PC-3 (cell line): ENCODE measurements around the gene MEI1. TPM values are rescaled to one million over a fixed set of nuclear protein-coding genes. Genes with fewer than 3 reads are reported as not detected.

Source experiments
- ATAC-seq: fragments of 200-7000 bp; cut with Tn5 transposase; 2 replicates; pipeline ENCODE4 v1.9.1; 2020; ENCODE audit warnings: mild to moderate bottlenecking, moderate library complexity
- BruUV-seq: library from RNA; stranded (reverse); fragments of 400-500 nt; replicated peaks from 2 replicates; lab custom pipeline; 2021; lab: Mats Ljungman, UMichigan
- CTCF ChIA-PET: fragments of 300-600 bp; sonication (Branson Sonifier 250); formaldehyde crosslinking; loops from one replicate; lab custom pipeline; 2022; ENCODE audit warnings: antibody characterized with exemption; lab: Charles Lee
- POLR2A ChIA-PET: fragments of 300-600 bp; sonication (Branson Sonifier 250); formaldehyde crosslinking; loops from one replicate; lab custom pipeline; 2022; ENCODE audit warnings: antibody characterized with exemption; ENCODE audit not compliant: unreplicated experiment; lab: Charles Lee
- DNase-seq: peaks from one replicate; pipeline ENCODE4 v3.0.0-alpha.2; 2015
- H2AFZ ChIP-seq: fragments of 300-600 bp; sonication (generic); 2 replicates; pipeline ENCODE4 v1.6.0; 2016; ENCODE audit warnings: antibody characterized with exemption, low read length
- H3F3A ChIP-seq: fragments of 300-600 bp; sonication (generic); one replicate; pipeline ENCODE4 v1.6.0; 2017; ENCODE audit warnings: antibody characterized with exemption, low read length, control low read depth, mild to moderate bottlenecking; ENCODE audit not compliant: unreplicated experiment
- H3K27ac ChIP-seq: fragments of 300-600 bp; sonication (generic); 2 replicates; pipeline ENCODE4 v1.5.1; 2016; ENCODE audit warnings: mild to moderate bottlenecking, low read length
- H3K27me3 ChIP-seq: fragments of 300-600 bp; sonication (generic); 2 replicates; pipeline ENCODE4 v1.6.1; 2016; ENCODE audit warnings: low read length, mixed read lengths
- H3K36me3 ChIP-seq: fragments of 300-600 bp; sonication (generic); 2 replicates; pipeline ENCODE4 v1.6.1; 2016; ENCODE audit warnings: low read depth, mixed run types, low read length, mixed read lengths
- H3K4me1 ChIP-seq: fragments of 300-600 bp; sonication (generic); 2 replicates; pipeline ENCODE4 v1.5.1; 2016; ENCODE audit warnings: low read length; ENCODE audit not compliant: insufficient read depth
- H3K4me2 ChIP-seq: fragments of 300-600 bp; sonication (generic); 2 replicates; pipeline ENCODE4 v1.6.0; 2016; ENCODE audit warnings: low read length
- H3K4me3 ChIP-seq: fragments of 300-600 bp; sonication (generic); 2 replicates; pipeline ENCODE4 v1.5.1; 2016; ENCODE audit warnings: mild to moderate bottlenecking, low read length, mixed read lengths
- H3K79me2 ChIP-seq: fragments of 300-600 bp; sonication (generic); 2 replicates; pipeline ENCODE4 v1.6.1; 2017; ENCODE audit warnings: low read length, mixed read lengths
- H3K9ac ChIP-seq: fragments of 300-600 bp; sonication (generic); 2 replicates; pipeline ENCODE4 v1.6.0; 2016; ENCODE audit warnings: mild to moderate bottlenecking, low read length
- H3K9me2 ChIP-seq: fragments of 300-600 bp; sonication (generic); replicated peaks from 2 replicates; pipeline ENCODE4 v1.6.1; 2016; ENCODE audit warnings: mixed run types, low read length, mixed read lengths
- H3K9me3 ChIP-seq: fragments of 300-600 bp; sonication (generic); 2 replicates; pipeline ENCODE4 v1.6.1; 2016; ENCODE audit warnings: low read length, mixed read lengths
- H4K20me1 ChIP-seq: fragments of 300-600 bp; sonication (generic); 2 replicates; pipeline ENCODE4 v1.6.1; 2016; ENCODE audit warnings: low read length, mixed read lengths
- EZH2 ChIP-seq: fragments of 300-600 bp; sonication (generic); IDR thresholded peaks from one replicate; pipeline ENCODE4 v1.6.1; 2017; ENCODE audit warnings: antibody characterized with exemption, mild to moderate bottlenecking, low read length; ENCODE audit not compliant: unreplicated experiment
- EZH2phosphoT487 ChIP-seq: fragments of 300-600 bp; sonication (generic); IDR thresholded peaks from 2 replicates; pipeline ENCODE4 v1.6.1; 2018; ENCODE audit warnings: mild to moderate bottlenecking, antibody characterized with exemption, low read length, borderline replicate concordance
- intact Hi-C: fragments of 100-400 bp; cut with micrococcal nuclease; formaldehyde crosslinking; loops from 2 replicates; pipeline ENCODE4 v1.9.0; 2023
- total RNA-seq: library from RNA; depleted of rRNA; stranded (reverse); fragments of >200 nt; gene quantifications from 2 replicates; pipeline ENCODE4 v1.2.3, GENCODE V29; 2014
- TF ChIP-seq, protein P1 (sequence below): fragments of 300-600 bp; sonication (generic); conservative IDR thresholded peaks from 2 replicates; pipeline ENCODE4 v1.5.1; 2017; ENCODE audit warnings: antibody characterized with exemption, low read depth, mild to moderate bottlenecking, low read length

Gene MEI1
- total RNA-seq, 1 experiment from 2014 or later, result 1.4 TPM

DNA sequence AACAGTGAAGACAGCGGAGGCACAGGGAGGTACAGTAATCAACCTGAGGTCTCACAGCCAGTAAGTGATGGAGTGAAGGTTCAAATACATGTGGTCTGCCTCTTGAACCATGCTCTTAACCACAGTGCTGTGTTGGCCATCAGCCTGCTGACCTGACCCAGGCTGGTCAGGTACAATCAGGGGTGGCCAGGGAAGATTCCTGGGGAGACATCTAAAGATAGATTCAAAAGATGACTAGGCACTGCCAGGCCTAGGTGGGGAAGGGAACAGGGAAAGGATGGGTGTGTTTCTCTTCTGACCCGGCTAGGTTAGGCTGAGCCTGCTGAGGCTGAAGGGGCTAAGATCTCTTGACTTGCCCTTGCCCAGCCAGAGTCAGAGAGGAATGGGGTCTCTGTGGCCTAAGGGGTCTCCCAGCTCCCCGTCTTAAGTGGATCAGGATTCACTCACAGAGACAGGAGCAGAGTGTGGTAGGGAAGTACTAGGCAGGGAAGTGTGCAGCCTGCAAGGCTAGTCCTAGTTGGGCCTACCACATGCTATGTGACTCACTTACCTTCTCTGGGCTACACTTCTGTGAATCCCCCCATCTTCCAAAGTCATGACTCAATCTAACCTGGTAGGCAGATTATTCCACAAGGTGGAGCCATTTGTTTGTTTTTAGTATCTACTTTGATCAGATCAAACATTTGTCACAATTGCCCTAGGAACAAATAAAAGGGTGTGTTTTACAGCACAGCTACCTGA, 123.2 kb downstream of the MEI1 start:
- H3K9me2 ChIP-seq, result no peaks in the 10 kb centered on the region
- H3K79me2 ChIP-seq, result no peaks in the 10 kb centered on the region
- H3K9me3 ChIP-seq, result no peaks in the 10 kb centered on the region
- no peaks in the 10 kb centered on the region for H4K20me1 ChIP-seq
- intact Hi-C loops, result loop anchor here (1.0 to 5.0 kb wide), 3 partner anchors 35 to 119 kb away; no protein-coding TSS in a partner anchor
- H3K4me3 ChIP-seq, result no peak overlapping the region
- H3F3A ChIP-seq, result no peaks in the 10 kb centered on the region
- peaks cover 13% of the 10 kb centered on the region for H3K4me1 ChIP-seq
- H3K4me2 ChIP-seq, result 0 out of 2 replicates have a peak overlapping the region, but pooled peaks have one; percentile 24
- H3K9ac ChIP-seq, result peak overlapping the region; percentile 39
- no peaks in the 10 kb centered on the region for H3K27me3 ChIP-seq
- ATAC-seq (peak; percentile 93), DNase-seq (peak; percentile 91)
- peaks cover 5% of the 10 kb centered on the region for H3K36me3 ChIP-seq
- H3K27ac ChIP-seq, result peak overlapping the region; percentile 75
- TF ChIP-seq, protein P1, sequence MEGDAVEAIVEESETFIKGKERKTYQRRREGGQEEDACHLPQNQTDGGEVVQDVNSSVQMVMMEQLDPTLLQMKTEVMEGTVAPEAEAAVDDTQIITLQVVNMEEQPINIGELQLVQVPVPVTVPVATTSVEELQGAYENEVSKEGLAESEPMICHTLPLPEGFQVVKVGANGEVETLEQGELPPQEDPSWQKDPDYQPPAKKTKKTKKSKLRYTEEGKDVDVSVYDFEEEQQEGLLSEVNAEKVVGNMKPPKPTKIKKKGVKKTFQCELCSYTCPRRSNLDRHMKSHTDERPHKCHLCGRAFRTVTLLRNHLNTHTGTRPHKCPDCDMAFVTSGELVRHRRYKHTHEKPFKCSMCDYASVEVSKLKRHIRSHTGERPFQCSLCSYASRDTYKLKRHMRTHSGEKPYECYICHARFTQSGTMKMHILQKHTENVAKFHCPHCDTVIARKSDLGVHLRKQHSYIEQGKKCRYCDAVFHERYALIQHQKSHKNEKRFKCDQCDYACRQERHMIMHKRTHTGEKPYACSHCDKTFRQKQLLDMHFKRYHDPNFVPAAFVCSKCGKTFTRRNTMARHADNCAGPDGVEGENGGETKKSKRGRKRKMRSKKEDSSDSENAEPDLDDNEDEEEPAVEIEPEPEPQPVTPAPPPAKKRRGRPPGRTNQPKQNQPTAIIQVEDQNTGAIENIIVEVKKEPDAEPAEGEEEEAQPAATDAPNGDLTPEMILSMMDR, result peak; percentile 72
- TF ChIP-seq EZH2phosphoT487, result no peak
- no peak for TF ChIP-seq EZH2
- BruUV-seq, result no TSS peak
- POLR2A ChIA-PET, result no interaction called here
- CTCF ChIA-PET, result interaction anchor here (0.5 to 1.0 kb wide), 5 partner anchors 35 to 125 kb away, joined by 3 to 4 read pairs (median 3); no protein-coding TSS in a partner anchor
- H2AFZ ChIP-seq, result no peak overlapping the region

DNA sequence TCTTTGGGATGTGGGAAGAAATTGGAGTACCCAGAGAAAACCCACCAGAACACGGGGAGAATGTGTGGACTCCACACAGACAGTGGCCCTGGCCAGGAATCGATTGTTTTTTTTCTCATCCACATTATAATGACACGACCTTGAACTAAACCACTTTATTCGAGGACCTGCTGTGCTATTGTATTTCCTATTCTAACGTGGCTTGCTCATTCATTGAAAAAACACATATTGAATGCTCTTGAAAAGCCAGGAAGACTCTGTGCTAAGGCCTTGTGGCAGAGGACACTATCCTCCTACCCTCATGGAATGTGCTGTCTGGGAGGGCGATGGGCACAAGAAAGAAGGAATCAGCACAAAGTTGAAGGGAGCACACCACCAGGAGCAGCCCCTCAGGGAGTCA, 124.5 kb downstream of the MEI1 start:
- Histone ChIP-seq H3K27ac (no peak overlapping the region), H3K4me3 (no peak overlapping the region), H2AFZ (no peak overlapping the region), H3K9me2 (no peaks in the 10 kb centered on the region), H3K9ac (no peak overlapping the region), H3K36me3 (peaks cover 5% of the 10 kb centered on the region), H3K27me3 (no peaks in the 10 kb centered on the region), H3K79me2 (no peaks in the 10 kb centered on the region), H3F3A (no peaks in the 10 kb centered on the region), H3K9me3 (no peaks in the 10 kb centered on the region), H3K4me1 (peaks cover 13% of the 10 kb centered on the region), H4K20me1 (no peaks in the 10 kb centered on the region), H3K4me2 (no peak overlapping the region)
- no peak for DNase-seq
- BruUV-seq, result no TSS peak
- intact Hi-C loops, result loop anchor here (5.0 kb wide), 1 partner anchor 76 kb away; no protein-coding TSS in a partner anchor
- POLR2A ChIA-PET, result no interaction called here
- CTCF ChIA-PET, result no interaction called here
- TF ChIP-seq, protein P1, result no peak
- TF ChIP-seq EZH2phosphoT487, result no peak
- TF ChIP-seq EZH2, result no peak
- ATAC-seq, result no peak

DNA sequence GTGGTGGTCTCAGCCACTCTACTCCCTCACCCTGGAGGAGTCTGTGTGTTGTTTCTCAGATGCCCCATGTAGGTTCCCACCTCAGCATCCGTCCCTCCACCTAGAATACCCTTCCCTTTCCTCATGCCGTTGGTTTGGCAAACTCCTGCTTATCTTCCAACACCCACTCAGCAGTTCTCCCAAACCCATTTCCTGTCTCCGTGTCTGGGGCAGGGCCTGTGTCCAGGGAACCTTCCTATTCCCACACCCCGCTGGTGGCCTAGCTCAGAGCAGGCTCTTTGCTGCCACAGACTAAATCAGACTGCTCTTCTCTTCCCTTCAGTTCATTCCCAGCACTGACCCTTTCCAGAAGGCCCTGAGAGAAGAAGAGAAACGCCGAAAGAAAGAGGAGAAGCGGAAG, 126.1 kb downstream of the MEI1 start:
- ChIA-PET POLR2A (no interaction called here), CTCF (no interaction called here)
- no TSS peak for BruUV-seq
- no peak overlapping the region for H3K4me3 ChIP-seq
- H3K36me3 ChIP-seq, result peaks cover 5% of the 10 kb centered on the region
- H3K9me3 ChIP-seq, result no peaks in the 10 kb centered on the region
- H4K20me1 ChIP-seq, result no peaks in the 10 kb centered on the region
- H3K4me2 ChIP-seq, result no peak overlapping the region
- no peaks in the 10 kb centered on the region for H3K9me2 ChIP-seq
- no peak overlapping the region for H3K9ac ChIP-seq
- no peak overlapping the region for H2AFZ ChIP-seq
- H3K4me1 ChIP-seq, result peaks cover 13% of the 10 kb centered on the region
- no peaks in the 10 kb centered on the region for H3F3A ChIP-seq
- H3K27me3 ChIP-seq, result no peaks in the 10 kb centered on the region
- ATAC-seq, result no peak
- H3K27ac ChIP-seq, result no peak overlapping the region
- no peak for DNase-seq
- intact Hi-C loops, result no loop called here
- no peaks in the 10 kb centered on the region for H3K79me2 ChIP-seq
- TF ChIP-seq EZH2 (no peak), EZH2phosphoT487 (no peak)
- TF ChIP-seq, protein P1, result no peak
